Frontal cortex (tissue), 4 donors: ENCODE measurements around the gene SECISBP2. TPM values are rescaled to one million over a fixed set of nuclear protein-coding genes. Genes with fewer than 3 reads are reported as not detected.

Source experiments
- DNase-seq, 2 donors: peaks; one replicate each; pipeline ENCODE4 v3.0.0; 2012; ENCODE audit warnings: low spot score in 2 of 2
- FAIRE-seq: peaks from 2 replicates; lab custom pipeline; 2012; peaks lifted over from hg19 to GRCh38; lab: Jason Lieb, UNC
- total RNA-seq: library from RNA; depleted of rRNA; stranded (reverse); fragments of >200 nt; gene quantifications from one replicate; pipeline ENCODE4 v1.2.3, GENCODE V29; 2014
- donor health status: control.
- donor health status: control.
- donor health status: control.

SECISBP2 gene
- total RNA-seq, 1 donor from 2014 or later, result 67.7 TPM

- DNase-seq (no peak), FAIRE-seq (no peak)
These were observed 12.4 kb upstream of the SECISBP2 start for GRCh38 chr9:89305868-89306267.

- FAIRE-seq (no peak), DNase-seq (no peak)
These were observed 9.1 kb upstream of the SECISBP2 start for GRCh38 chr9:89309166-89309565.

- no peak for DNase-seq
- FAIRE-seq, result no peak
These were observed 8.5 kb upstream of the SECISBP2 start for GRCh38 chr9:89309608-89310474.

- DNase-seq (peak; percentile 98), FAIRE-seq (peak; percentile 99)
These were observed 7.6 kb upstream of the SECISBP2 start, which contains the start of gene CKS2 for GRCh38 chr9:89310475-89311345. TSS of gene CKS2 (plus strand) at chr9:89311195. CDS start at chr9:89311293, 98 bp downstream.

GRCh38 chr9:89311346-89312221, 6.7 kb upstream of the SECISBP2 start:
- no peak for DNase-seq
- no peak for FAIRE-seq

- no peak for FAIRE-seq
- DNase-seq, result no peak
These were observed 6.1 kb upstream of the SECISBP2 start for GRCh38 chr9:89312222-89312571.

GRCh38 chr9:89313842-89314241, 4.5 kb upstream of the SECISBP2 start:
- no peak for DNase-seq
- no peak for FAIRE-seq

GRCh38 chr9:89314955-89315354, 3.3 kb upstream of the SECISBP2 start:
- DNase-seq (no peak), FAIRE-seq (no peak)

- DNase-seq, result no peak
- FAIRE-seq, result no peak
These were observed 2.8 kb upstream of the SECISBP2 start for GRCh38 chr9:89315482-89315881.

GRCh38 chr9:89317282-89317681, 1.0 kb upstream of the SECISBP2 start:
- no peak for DNase-seq

GRCh38 chr9:89319015-89319905, 960 bp downstream of the SECISBP2 start:
- FAIRE-seq (no peak), DNase-seq (peak in 1 of 2 donors; percentile 22)

More at GRCh38 chr9:89317282-89317681, 1.0 kb upstream of the SECISBP2 start:
- FAIRE-seq, result no peak

- DNase-seq (no peak), FAIRE-seq (no peak)
These were observed 5.1 kb downstream of the SECISBP2 start for GRCh38 chr9:89323390-89323789.

- FAIRE-seq (no peak), DNase-seq (no peak)
These were observed 7.4 kb downstream of the SECISBP2 start for GRCh38 chr9:89325733-89326132.

- FAIRE-seq, result no peak
- DNase-seq, result no peak
These were observed 9.8 kb downstream of the SECISBP2 start for GRCh38 chr9:89328064-89328463.

- DNase-seq, result no peak
- FAIRE-seq, result no peak
These were observed 11.6 kb downstream of the SECISBP2 start for GRCh38 chr9:89329917-89330316.

GRCh38 chr9:89330513-89330912, 12.2 kb downstream of the SECISBP2 start:
- FAIRE-seq, result no peak
- no peak for DNase-seq

GRCh38 chr9:89339807-89340206, 21.5 kb downstream of the SECISBP2 start:
- DNase-seq (no peak), FAIRE-seq (no peak)

- FAIRE-seq, result no peak
- no peak for DNase-seq
These were observed 22.0 kb downstream of the SECISBP2 start for GRCh38 chr9:89340332-89340731.

- FAIRE-seq, result no peak
- no peak for DNase-seq
These were observed 23.9 kb downstream of the SECISBP2 start for GRCh38 chr9:89342213-89342612.
